GM19239 (cell line): Measurements from ENCODE around the gene TNFAIP2.

Source experiments
- DNase-seq: peaks from one replicate; pipeline ENCODE4 v3.0.0; 2011; ENCODE audit warnings: low spot score; ENCODE audit not compliant: insufficient read length
- FAIRE-seq: peaks from 2 replicates; lab custom pipeline; 2011; peaks lifted over from hg19 to GRCh38; lab: Jason Lieb, UNC

Gene TNFAIP2

GRCh38 chr14:103132381-103133209 lies 9.3 kb downstream of the TNFAIP2 start:
- DNase-seq: no peak
- FAIRE-seq: no peak

- DNase-seq (no peak), FAIRE-seq (no peak)
Observed at GRCh38 chr14:103133210-103134140, 10.2 kb downstream of the TNFAIP2 start.

- DNase-seq (no peak), FAIRE-seq (no peak)
Observed at GRCh38 chr14:103134405-103134804, 11.1 kb downstream of the TNFAIP2 start.

- no peak for FAIRE-seq
Observed at GRCh38 chr14:103134919-103135318, 11.7 kb downstream of the TNFAIP2 start.

GRCh38 chr14:103135333-103136260 lies 12.3 kb downstream of the TNFAIP2 start:
- no peak for FAIRE-seq

More at GRCh38 chr14:103134919-103135318, 11.7 kb downstream of the TNFAIP2 start:
- no peak for DNase-seq

GRCh38 chr14:103136388-103137271 lies 13.4 kb downstream of the TNFAIP2 start:
- FAIRE-seq (no peak), DNase-seq (no peak)

More at GRCh38 chr14:103135333-103136260, 12.3 kb downstream of the TNFAIP2 start:
- DNase-seq: no peak

- FAIRE-seq (no peak), DNase-seq (no peak)
Observed at GRCh38 chr14:103137689-103138300, 14.5 kb downstream of the TNFAIP2 start.

- FAIRE-seq (no peak), DNase-seq (no peak)
Observed at GRCh38 chr14:103138301-103139131, 15.3 kb downstream of the TNFAIP2 start.

GRCh38 chr14:103139132-103140025 lies 16.1 kb downstream of the TNFAIP2 start:
- DNase-seq: no peak

GRCh38 chr14:103140316-103141109 lies 17.3 kb downstream of the TNFAIP2 start:
- FAIRE-seq: peak; percentile 72
- DNase-seq: no peak

More at GRCh38 chr14:103139132-103140025, 16.1 kb downstream of the TNFAIP2 start:
- FAIRE-seq: no peak

GRCh38 chr14:103141117-103141796 lies 18.0 kb downstream of the TNFAIP2 start:
- DNase-seq: no peak

GRCh38 chr14:103142026-103142425 lies 18.8 kb downstream of the TNFAIP2 start:
- FAIRE-seq: no peak
- no peak for DNase-seq

More at GRCh38 chr14:103141117-103141796, 18.0 kb downstream of the TNFAIP2 start:
- FAIRE-seq: no peak

- no peak for FAIRE-seq
Observed at GRCh38 chr14:103142721-103143302, 19.6 kb downstream of the TNFAIP2 start.

GRCh38 chr14:103143506-103143905 lies 20.2 kb downstream of the TNFAIP2 start:
- FAIRE-seq: no peak

More at GRCh38 chr14:103142721-103143302, 19.6 kb downstream of the TNFAIP2 start:
- DNase-seq: no peak

GRCh38 chr14:103144085-103144484 lies 20.8 kb downstream of the TNFAIP2 start:
- FAIRE-seq: no peak

More at GRCh38 chr14:103143506-103143905, 20.2 kb downstream of the TNFAIP2 start:
- no peak for DNase-seq

More at GRCh38 chr14:103144085-103144484, 20.8 kb downstream of the TNFAIP2 start:
- DNase-seq: no peak
